ENCODE results near the gene CDC42EP4. TPM values are rescaled to one million over a fixed set of nuclear protein-coding genes. Genes with fewer than 3 reads are reported as not detected.

The CDC42EP4 gene
- total and polyA plus RNA-seq, 9 of the 15 experiments (the other 6 are each of a cell fraction or from before 2014, with no cell fraction given) = 0.65 to 20.8 (median 12.3) TPM

DNA sequence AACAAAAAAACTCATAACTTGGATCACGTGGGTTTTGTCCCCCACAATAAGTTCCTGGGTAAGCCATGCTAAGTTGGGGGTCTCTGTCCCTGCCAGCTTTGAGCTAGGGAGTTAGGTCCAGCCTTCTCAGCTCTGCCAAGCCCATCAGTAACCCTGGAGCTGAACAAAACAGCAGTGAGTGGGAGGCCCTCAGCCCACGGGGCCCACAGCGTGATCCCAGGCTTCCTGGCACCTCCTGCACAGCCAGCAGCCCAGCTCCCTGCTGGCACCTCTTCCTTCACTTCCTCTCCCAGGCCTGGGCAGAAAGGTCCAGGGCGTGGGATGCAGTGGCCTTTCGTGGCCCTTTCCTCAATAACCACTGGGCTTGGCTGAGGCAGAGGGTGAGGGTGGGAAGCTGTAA lies 35.5 kb upstream of the CDC42EP4 start:
- no peaks in the 10 kb centered on the region for H3K9me3 ChIP-seq (replicated peaks; ENCODE audit: control insufficient read depth, insufficient read depth, low read depth, low read length)
- TF ChIP-seq ZNF197 (CRISPR knock-in tag; IDR thresholded peaks at IDR 0.05; ENCODE audit: low read depth) = no peak
- no peak for TF ChIP-seq ATF1 (CRISPR knock-in tag; IDR thresholded peaks at IDR 0.05)
- no peak for TF ChIP-seq ATF1 (tag; IDR thresholded peaks at IDR 0.05)
- no peak for TF ChIP-seq RBBP5 (IDR thresholded peaks at IDR 0.05; ENCODE audit: borderline replicate concordance, insufficient read depth, low read length, poor library complexity, severe bottlenecking)
- no peak for TF ChIP-seq SMARCA4 (IDR thresholded peaks at IDR 0.05)
- no peak for TF ChIP-seq PHB2 (IDR thresholded peaks at IDR 0.05; ENCODE audit: low read depth)
- TF ChIP-seq SAFB (IDR thresholded peaks at IDR 0.05; ENCODE audit: borderline replicate concordance, low read depth, low read length) = no peak
- TF ChIP-seq, protein P1, sequence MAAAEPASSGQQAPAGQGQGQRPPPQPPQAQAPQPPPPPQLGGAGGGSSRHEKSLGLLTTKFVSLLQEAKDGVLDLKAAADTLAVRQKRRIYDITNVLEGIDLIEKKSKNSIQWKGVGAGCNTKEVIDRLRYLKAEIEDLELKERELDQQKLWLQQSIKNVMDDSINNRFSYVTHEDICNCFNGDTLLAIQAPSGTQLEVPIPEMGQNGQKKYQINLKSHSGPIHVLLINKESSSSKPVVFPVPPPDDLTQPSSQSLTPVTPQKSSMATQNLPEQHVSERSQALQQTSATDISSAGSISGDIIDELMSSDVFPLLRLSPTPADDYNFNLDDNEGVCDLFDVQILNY (CRISPR knock-in tag; IDR thresholded peaks at IDR 0.05) = no peak
- no peak for TF ChIP-seq MYBL2 (IDR thresholded peaks at IDR 0.05; ENCODE audit: low read depth)
- no peak for TF ChIP-seq MYBL2 (CRISPR knock-in tag; IDR thresholded peaks at IDR 0.05; ENCODE audit: borderline replicate concordance)
- TF ChIP-seq, protein P2, sequence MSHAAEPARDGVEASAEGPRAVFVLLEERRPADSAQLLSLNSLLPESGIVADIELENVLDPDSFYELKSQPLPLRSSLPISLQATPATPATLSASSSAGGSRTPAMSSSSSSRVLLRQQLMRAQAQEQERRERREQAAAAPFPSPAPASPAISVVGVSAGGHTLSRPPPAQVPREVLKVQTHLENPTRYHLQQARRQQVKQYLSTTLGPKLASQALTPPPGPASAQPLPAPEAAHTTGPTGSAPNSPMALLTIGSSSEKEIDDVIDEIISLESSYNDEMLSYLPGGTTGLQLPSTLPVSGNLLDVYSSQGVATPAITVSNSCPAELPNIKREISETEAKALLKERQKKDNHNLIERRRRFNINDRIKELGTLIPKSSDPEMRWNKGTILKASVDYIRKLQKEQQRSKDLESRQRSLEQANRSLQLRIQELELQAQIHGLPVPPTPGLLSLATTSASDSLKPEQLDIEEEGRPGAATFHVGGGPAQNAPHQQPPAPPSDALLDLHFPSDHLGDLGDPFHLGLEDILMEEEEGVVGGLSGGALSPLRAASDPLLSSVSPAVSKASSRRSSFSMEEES (CRISPR knock-in tag; IDR thresholded peaks at IDR 0.05) = no peak
- TF ChIP-seq, protein P3, sequence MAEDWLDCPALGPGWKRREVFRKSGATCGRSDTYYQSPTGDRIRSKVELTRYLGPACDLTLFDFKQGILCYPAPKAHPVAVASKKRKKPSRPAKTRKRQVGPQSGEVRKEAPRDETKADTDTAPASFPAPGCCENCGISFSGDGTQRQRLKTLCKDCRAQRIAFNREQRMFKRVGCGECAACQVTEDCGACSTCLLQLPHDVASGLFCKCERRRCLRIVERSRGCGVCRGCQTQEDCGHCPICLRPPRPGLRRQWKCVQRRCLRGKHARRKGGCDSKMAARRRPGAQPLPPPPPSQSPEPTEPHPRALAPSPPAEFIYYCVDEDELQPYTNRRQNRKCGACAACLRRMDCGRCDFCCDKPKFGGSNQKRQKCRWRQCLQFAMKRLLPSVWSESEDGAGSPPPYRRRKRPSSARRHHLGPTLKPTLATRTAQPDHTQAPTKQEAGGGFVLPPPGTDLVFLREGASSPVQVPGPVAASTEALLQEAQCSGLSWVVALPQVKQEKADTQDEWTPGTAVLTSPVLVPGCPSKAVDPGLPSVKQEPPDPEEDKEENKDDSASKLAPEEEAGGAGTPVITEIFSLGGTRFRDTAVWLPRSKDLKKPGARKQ (CRISPR knock-in tag; IDR thresholded peaks at IDR 0.05) = no peak
- TF ChIP-seq, protein P4, sequence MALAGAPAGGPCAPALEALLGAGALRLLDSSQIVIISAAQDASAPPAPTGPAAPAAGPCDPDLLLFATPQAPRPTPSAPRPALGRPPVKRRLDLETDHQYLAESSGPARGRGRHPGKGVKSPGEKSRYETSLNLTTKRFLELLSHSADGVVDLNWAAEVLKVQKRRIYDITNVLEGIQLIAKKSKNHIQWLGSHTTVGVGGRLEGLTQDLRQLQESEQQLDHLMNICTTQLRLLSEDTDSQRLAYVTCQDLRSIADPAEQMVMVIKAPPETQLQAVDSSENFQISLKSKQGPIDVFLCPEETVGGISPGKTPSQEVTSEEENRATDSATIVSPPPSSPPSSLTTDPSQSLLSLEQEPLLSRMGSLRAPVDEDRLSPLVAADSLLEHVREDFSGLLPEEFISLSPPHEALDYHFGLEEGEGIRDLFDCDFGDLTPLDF (CRISPR knock-in tag; IDR thresholded peaks at IDR 0.05) = no peak
- TF ChIP-seq FUS (optimal IDR thresholded peaks at IDR 0.05; ENCODE audit: low read depth, low read length) = no peak
- TF ChIP-seq SMARCB1 (IDR thresholded peaks at IDR 0.05; ENCODE audit: insufficient read length, low read depth) = no peak
- TF ChIP-seq CHCHD3 (CRISPR knock-in tag; IDR thresholded peaks at IDR 0.05) = no peak
- TF ChIP-seq, protein P5, sequence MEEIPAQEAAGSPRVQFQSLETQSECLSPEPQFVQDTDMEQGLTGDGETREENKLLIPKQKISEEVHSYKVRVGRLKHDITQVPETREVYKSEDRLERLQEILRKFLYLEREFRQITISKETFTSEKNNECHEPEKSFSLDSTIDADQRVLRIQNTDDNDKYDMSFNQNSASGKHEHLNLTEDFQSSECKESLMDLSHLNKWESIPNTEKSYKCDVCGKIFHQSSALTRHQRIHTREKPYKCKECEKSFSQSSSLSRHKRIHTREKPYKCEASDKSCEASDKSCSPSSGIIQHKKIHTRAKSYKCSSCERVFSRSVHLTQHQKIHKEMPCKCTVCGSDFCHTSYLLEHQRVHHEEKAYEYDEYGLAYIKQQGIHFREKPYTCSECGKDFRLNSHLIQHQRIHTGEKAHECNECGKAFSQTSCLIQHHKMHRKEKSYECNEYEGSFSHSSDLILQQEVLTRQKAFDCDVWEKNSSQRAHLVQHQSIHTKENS (CRISPR knock-in tag; IDR thresholded peaks at IDR 0.05) = no peak
- no peak for TF ChIP-seq MCM3 (IDR thresholded peaks at IDR 0.05)

More for the DNA sequence above, 35.5 kb upstream of the CDC42EP4 start:
- intact Hi-C loops (cut with micrococcal nuclease) = no loop called here
- no peak overlapping the region for H3K9ac ChIP-seq (ENCODE audit: insufficient read depth in 1 of 2, low read depth in 2 of 2, low read length in 2 of 2)
- H3K4me2 ChIP-seq (ENCODE audit: insufficient read depth, low read length) = no peak overlapping the region
- H3K27me3 ChIP-seq (ENCODE audit: control insufficient read depth in 2 of 2, insufficient read depth in 2 of 2, low read length in 2 of 2) = peaks cover 34 to 82% of the 10 kb centered on the region in 2 experiments; a peak in 4 of 5 replicates
- ChIA-PET CTCF (ENCODE audit: low intra/inter-chr PET ratio) (no interaction called here), POLR2A (interaction anchor here (0.6 to 1.1 kb wide), 2 partner anchors 37 to 106 kb away, joined by 4 read pairs; no protein-coding TSS in a partner anchor)
- no peaks in the 10 kb centered on the region for H3K36me3 ChIP-seq (ENCODE audit: control insufficient read depth, insufficient read depth, low read length)
- FAIRE-seq (no peak), DNase-seq (ENCODE audit: extremely low read depth in 1 of 4, low spot score in 3 of 4) (no peak), ATAC-seq (no peak)
- no TSS peak for BruUV-seq (replicated peaks)
- peaks cover 0 to 14% of the 10 kb centered on the region in 2 experiments; a peak in 2 of 5 replicates for H3K4me1 ChIP-seq (replicated peaks in 1 of 2; ENCODE audit: control insufficient read depth in 2 of 2, insufficient read depth in 2 of 2, low read length in 2 of 2)
- H3K4me3 ChIP-seq = no peak overlapping the region
- H3K79me2 ChIP-seq (ENCODE audit: control insufficient read depth, insufficient read depth, low read length) = no peaks in the 10 kb centered on the region
- in situ Hi-C loops (cut with MboI) = no loop called here
- H4K20me1 ChIP-seq (replicated peaks; ENCODE audit: control insufficient read depth, insufficient read depth, low read length) = no peaks in the 10 kb centered on the region
- no peak overlapping the region for H2AFZ ChIP-seq (ENCODE audit: low read depth, low read length)
- no peaks in the 10 kb centered on the region for H3K9me1 ChIP-seq (ENCODE audit: control insufficient read depth, insufficient read depth, low read length)
- WGBS (ENCODE audit: insufficient coverage, low coverage, missing lambda C conversion rate) = 7% methylated on average over 4 of the region's 5 CpGs
- H3K27ac ChIP-seq (ENCODE audit: extremely low read depth, low read depth, low read length) = no peak overlapping the region
